ENCODE measurements around the gene PIP5KL1.

The PIP5KL1 gene

DNA sequence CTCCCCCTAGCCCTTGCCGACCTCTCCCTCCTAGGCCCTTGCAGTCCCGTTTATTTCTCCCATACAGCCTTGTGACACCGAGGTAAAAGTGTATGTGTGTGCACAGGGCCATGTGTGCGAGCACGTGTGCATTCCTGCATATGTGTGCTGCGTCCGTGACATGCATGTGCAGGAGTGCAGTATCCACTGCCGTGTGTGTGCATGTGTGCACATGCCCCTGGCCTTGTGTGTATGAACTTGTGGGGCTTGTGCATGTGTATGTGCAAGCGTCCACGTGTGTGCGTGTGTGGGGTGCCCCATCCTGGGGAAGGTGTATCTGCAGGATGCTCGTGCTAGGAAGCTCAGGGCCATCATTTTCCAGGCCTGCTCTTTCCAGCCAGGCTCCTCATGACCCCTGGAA is 59.7 kb downstream of the PIP5KL1 start:
- no peak for DNase-seq (ENCODE audit: low spot score)
